GM12874 (cell line): ENCODE measurements around the gene WIF1.

Experiments used
- TF ChIP-seq, protein P1 (sequence below): IDR thresholded peaks from 2 replicates; pipeline ENCODE4 v1.5.1; 2011; ENCODE audit warnings: low read depth, mild to moderate bottlenecking, control low read depth, low read length, moderate library complexity; ENCODE audit not compliant: insufficient read depth

Gene WIF1

DNA sequence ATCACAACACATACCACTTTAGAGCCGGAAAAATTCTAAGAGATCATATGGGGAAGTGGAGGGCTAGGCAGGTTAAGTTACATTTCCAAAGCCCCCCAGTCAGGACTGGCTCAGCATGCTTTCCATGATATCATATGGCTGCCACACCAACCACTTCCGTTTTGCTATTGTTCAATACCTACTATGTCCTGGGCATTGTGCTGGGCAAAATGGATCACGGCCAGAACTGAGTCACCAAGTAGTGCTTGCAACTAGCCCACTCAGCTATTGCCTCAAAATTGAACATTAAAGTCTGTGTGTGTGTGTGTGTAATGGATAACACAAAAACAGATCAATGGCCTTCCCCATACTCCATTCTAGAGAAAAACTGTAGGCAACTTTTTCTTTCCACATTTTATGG is 22.7 kb downstream of the WIF1 start:
- TF ChIP-seq, protein P1, sequence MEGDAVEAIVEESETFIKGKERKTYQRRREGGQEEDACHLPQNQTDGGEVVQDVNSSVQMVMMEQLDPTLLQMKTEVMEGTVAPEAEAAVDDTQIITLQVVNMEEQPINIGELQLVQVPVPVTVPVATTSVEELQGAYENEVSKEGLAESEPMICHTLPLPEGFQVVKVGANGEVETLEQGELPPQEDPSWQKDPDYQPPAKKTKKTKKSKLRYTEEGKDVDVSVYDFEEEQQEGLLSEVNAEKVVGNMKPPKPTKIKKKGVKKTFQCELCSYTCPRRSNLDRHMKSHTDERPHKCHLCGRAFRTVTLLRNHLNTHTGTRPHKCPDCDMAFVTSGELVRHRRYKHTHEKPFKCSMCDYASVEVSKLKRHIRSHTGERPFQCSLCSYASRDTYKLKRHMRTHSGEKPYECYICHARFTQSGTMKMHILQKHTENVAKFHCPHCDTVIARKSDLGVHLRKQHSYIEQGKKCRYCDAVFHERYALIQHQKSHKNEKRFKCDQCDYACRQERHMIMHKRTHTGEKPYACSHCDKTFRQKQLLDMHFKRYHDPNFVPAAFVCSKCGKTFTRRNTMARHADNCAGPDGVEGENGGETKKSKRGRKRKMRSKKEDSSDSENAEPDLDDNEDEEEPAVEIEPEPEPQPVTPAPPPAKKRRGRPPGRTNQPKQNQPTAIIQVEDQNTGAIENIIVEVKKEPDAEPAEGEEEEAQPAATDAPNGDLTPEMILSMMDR = no peak

DNA sequence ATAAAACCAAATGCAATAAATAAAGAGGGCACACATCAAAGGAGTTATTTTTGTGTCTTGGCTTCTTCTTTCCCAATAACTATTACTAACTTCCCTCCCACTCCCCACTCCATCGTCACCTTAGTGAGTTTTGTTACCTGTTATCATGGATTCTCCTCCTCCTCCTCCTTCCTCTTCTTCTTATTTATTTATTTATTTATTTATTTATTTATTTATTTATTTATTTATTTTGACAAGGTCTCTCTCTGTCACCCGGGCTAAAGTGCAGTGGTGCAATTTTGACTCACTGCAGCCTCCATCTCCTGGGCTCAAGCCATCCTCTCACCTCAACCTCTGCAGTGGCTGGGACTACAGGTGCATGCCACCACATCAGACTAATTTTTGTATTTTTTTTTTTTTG is 26.4 kb downstream of the WIF1 start:
- TF ChIP-seq, protein P1 = no peak

- TF ChIP-seq, protein P1 = no peak
These were observed 27.5 kb downstream of the WIF1 start for GRCh38 chr12:65093606-65094005.

- TF ChIP-seq, protein P1 = no peak
These were observed 30.6 kb downstream of the WIF1 start for GRCh38 chr12:65090461-65090860.

DNA sequence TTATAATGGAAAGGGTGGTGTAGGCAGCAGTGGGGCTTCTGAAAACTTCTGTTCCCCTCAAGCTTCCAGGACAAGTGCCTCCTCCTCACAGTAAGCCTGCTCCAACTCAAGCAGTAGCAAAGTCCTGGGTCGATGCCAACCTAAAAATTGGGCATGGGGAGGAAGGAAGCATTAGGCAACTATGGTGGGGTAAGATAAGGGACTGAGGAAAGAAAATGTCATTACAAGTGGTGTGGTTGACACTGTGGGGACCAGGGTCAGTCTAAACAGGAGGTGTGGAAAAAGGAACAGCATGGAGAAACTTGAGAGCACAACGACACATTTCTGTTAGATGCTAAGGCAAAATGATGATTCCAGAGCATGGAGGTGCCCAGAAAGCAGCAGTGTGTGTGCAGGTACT is 34.9 kb downstream of the WIF1 start:
- TF ChIP-seq, protein P1 = no peak

DNA sequence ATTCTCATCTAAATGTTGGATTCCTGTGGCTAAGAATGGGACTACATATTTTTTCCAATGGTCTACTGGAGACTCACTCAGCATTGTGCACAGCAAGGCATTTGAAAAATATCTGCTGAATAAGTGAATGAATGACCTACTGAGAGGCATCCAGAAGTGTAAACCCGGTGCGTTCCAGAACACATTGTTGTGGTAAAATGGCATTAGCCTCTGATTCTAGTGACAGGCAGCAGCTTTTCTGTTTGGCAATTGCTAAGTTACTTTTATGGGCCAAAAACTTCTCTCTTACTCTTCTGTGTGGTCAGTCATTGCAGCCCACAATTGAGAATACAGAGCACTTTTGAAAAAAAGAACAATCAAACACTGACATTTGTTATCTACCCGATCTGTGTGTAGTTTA is 36.5 kb downstream of the WIF1 start:
- TF ChIP-seq, protein P1 = no peak

- TF ChIP-seq, protein P1 = no peak
These were observed 37.5 kb downstream of the WIF1 start for GRCh38 chr12:65083581-65083980.

DNA sequence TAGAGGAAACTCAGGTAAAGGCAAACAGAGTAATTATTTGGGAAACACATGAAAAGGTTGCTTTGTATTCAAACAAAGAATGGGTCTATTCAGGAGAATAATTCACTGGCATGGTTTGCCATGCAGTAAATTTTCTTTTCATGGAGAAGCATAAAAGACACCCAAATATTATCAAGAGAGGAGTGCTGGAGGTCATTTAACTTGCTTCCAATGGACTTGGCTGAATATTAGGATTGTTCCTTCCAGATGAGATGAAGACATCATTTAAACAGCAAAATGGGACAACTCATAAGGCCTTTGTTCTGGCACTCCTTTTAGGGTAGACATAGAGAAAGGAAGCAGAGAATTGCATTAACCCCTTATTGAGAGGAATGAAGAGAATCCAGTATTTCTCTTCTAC is 38.7 kb downstream of the WIF1 start:
- TF ChIP-seq, protein P1 = no peak
